ENCODE results near the gene PREPL. TPM values are rescaled to one million over a fixed set of nuclear protein-coding genes. Genes with fewer than 3 reads are reported as not detected.
A peak's percentile ranks its signal among the peaks of the same experiment; 100 is the strongest.

Gene PREPL
- total RNA-seq, 1 donor from 2014 or later = 45.6 TPM

GRCh38 chr2:44291281-44292248 lies 69.7 kb downstream of the PREPL start:
- Mint-ChIP-seq H3K27ac (peak overlapping the region; percentile 97), H3K36me3 (ENCODE audit: insufficient read depth) (no peaks in the 10 kb centered on the region), H3K4me1 (ENCODE audit: low read depth) (peaks cover 50% of the 10 kb centered on the region), H3K27me3 (no peaks in the 10 kb centered on the region), H3K9me3 (ENCODE audit: low read depth) (no peaks in the 10 kb centered on the region), H3K4me3 (ENCODE audit: low read depth) (peak overlapping the region; percentile 54)
- peak; percentile 62 for DNase-seq (ENCODE audit: low spot score, unreplicated experiment)
- TF ChIP-seq, protein P1, sequence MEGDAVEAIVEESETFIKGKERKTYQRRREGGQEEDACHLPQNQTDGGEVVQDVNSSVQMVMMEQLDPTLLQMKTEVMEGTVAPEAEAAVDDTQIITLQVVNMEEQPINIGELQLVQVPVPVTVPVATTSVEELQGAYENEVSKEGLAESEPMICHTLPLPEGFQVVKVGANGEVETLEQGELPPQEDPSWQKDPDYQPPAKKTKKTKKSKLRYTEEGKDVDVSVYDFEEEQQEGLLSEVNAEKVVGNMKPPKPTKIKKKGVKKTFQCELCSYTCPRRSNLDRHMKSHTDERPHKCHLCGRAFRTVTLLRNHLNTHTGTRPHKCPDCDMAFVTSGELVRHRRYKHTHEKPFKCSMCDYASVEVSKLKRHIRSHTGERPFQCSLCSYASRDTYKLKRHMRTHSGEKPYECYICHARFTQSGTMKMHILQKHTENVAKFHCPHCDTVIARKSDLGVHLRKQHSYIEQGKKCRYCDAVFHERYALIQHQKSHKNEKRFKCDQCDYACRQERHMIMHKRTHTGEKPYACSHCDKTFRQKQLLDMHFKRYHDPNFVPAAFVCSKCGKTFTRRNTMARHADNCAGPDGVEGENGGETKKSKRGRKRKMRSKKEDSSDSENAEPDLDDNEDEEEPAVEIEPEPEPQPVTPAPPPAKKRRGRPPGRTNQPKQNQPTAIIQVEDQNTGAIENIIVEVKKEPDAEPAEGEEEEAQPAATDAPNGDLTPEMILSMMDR (IDR thresholded peaks at IDR 0.05; ENCODE audit: unreplicated experiment) = peak; percentile 46

GRCh38 chr2:44290261-44290660 lies 71.0 kb downstream of the PREPL start:
- no peaks in the 10 kb centered on the region for H3K9me3 Mint-ChIP-seq (ENCODE audit: low read depth)
- no peak overlapping the region for H3K4me3 Mint-ChIP-seq (ENCODE audit: low read depth)
- no peak overlapping the region for H3K27ac Mint-ChIP-seq
- no peaks in the 10 kb centered on the region for H3K36me3 Mint-ChIP-seq (ENCODE audit: insufficient read depth)
- TF ChIP-seq, protein P1 (IDR thresholded peaks at IDR 0.05; ENCODE audit: unreplicated experiment) = no peak
- DNase-seq (ENCODE audit: low spot score, unreplicated experiment) = no peak
- H3K4me1 Mint-ChIP-seq (ENCODE audit: low read depth) = peaks cover 45% of the 10 kb centered on the region
- no peaks in the 10 kb centered on the region for H3K27me3 Mint-ChIP-seq

- H3K27ac Mint-ChIP-seq = no peak overlapping the region
- H3K36me3 Mint-ChIP-seq (ENCODE audit: insufficient read depth) = no peaks in the 10 kb centered on the region
- no peaks in the 10 kb centered on the region for H3K9me3 Mint-ChIP-seq (ENCODE audit: low read depth)
- TF ChIP-seq, protein P1 (IDR thresholded peaks at IDR 0.05; ENCODE audit: unreplicated experiment) = no peak
- no peak for DNase-seq (ENCODE audit: low spot score, unreplicated experiment)
- no peak overlapping the region for H3K4me3 Mint-ChIP-seq (ENCODE audit: low read depth)
- H3K27me3 Mint-ChIP-seq = no peaks in the 10 kb centered on the region
- peaks cover 42% of the 10 kb centered on the region for H3K4me1 Mint-ChIP-seq (ENCODE audit: low read depth)
Measured at GRCh38 chr2:44286884-44287638, 74.2 kb downstream of the PREPL start.

- peaks cover 36% of the 10 kb centered on the region for H3K4me1 Mint-ChIP-seq (ENCODE audit: low read depth)
- TF ChIP-seq, protein P1 (IDR thresholded peaks at IDR 0.05; ENCODE audit: unreplicated experiment) = no peak
- H3K27me3 Mint-ChIP-seq = no peaks in the 10 kb centered on the region
- H3K27ac Mint-ChIP-seq = no peak overlapping the region
- H3K36me3 Mint-ChIP-seq (ENCODE audit: insufficient read depth) = no peaks in the 10 kb centered on the region
- no peak for DNase-seq (ENCODE audit: low spot score, unreplicated experiment)
- H3K4me3 Mint-ChIP-seq (ENCODE audit: low read depth) = no peak overlapping the region
- no peaks in the 10 kb centered on the region for H3K9me3 Mint-ChIP-seq (ENCODE audit: low read depth)
Measured at GRCh38 chr2:44286119-44286883, 75.0 kb downstream of the PREPL start.

DNA sequence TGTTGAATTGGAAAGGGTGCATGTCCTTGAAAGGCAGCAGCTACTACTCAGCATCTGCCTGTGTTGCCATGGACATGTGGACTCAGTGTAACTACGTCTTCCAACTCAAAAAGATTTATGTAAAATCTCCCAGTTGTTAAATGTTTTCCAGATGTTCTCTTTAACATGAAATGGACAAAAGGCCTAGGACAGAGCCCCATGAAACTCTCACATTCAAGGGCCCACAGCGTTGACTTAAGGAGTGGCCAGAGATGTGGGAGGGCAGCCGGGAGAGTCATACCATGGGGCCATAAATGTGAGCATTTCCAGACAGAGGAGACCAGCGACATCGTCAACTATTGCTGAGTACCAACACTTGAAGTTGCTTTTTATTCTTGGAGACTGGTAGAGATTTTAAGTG lies 76.1 kb downstream of the PREPL start:
- Mint-ChIP-seq H3K27me3 (no peaks in the 10 kb centered on the region), H3K4me3 (ENCODE audit: low read depth) (no peak overlapping the region), H3K27ac (no peak overlapping the region), H3K9me3 (ENCODE audit: low read depth) (no peaks in the 10 kb centered on the region), H3K36me3 (ENCODE audit: insufficient read depth) (no peaks in the 10 kb centered on the region), H3K4me1 (ENCODE audit: low read depth) (peaks cover 24% of the 10 kb centered on the region)
- DNase-seq (ENCODE audit: low spot score, unreplicated experiment) = no peak
- TF ChIP-seq, protein P1 (IDR thresholded peaks at IDR 0.05; ENCODE audit: unreplicated experiment) = no peak

Data from progenitor cell of endocrine pancreas (in vitro differentiated cells).